Endothelial cell of umbilical vein (primary cell): ENCODE results near the gene TRIML2. TPM values are rescaled to one million over a fixed set of nuclear protein-coding genes. Genes with fewer than 3 reads are reported as not detected.

Experiments used
- BruUV-seq: library from RNA; stranded (reverse); fragments of 400-500 nt; replicated peaks from 2 replicates; lab custom pipeline; 2021; lab: Mats Ljungman, UMichigan
- CTCF ChIA-PET: fragments of 300-600, 350-600 bp; sonication (Branson Sonifier 250); formaldehyde crosslinking; loops from one replicate; lab custom pipeline; 2021; ENCODE audit warnings: antibody characterized with exemption, inconsistent platforms; lab: Charles Lee
- POLR2A ChIA-PET: fragments of 300-600, 350-600 bp; sonication (Branson Sonifier 250); formaldehyde crosslinking; loops from one replicate; lab custom pipeline; 2021; ENCODE audit warnings: antibody characterized with exemption, inconsistent platforms; lab: Charles Lee
- DNase-seq: peaks from one replicate; pipeline ENCODE4 v3.0.0-alpha.2; 2011; ENCODE audit warnings: low read depth, low spot score
- FAIRE-seq: peaks from 2 replicates; lab custom pipeline; 2011; peaks lifted over from hg19 to GRCh38; lab: Jason Lieb, UNC
- H2AFZ ChIP-seq: 2 replicates; pipeline ENCODE4 v1.6.0; 2012; ENCODE audit warnings: low read depth, low read length, control low read depth, inconsistent platforms
- H3K27ac ChIP-seq: 2 replicates; pipeline ENCODE4 v1.5.1; 2011; ENCODE audit warnings: low read depth, mild to moderate bottlenecking, control low read depth, low read length, moderate library complexity; ENCODE audit not compliant: insufficient read depth
- H3K27me3 ChIP-seq, 2 experiments: 2 replicates each; pipeline versions ENCODE4 v1.6.0 to v1.6.1; 2011; ENCODE audit warnings: low read length in 2 of 2, mixed read lengths in 1 of 2; ENCODE audit not compliant: control insufficient read depth in 2 of 2, insufficient read depth in 2 of 2
- H3K36me3 ChIP-seq, 2 experiments: 2 replicates in 1 of 2; 3 replicates in 1 of 2; pipeline ENCODE4 v1.5.1; 2011; ENCODE audit warnings: low read length in 2 of 2, mild to moderate bottlenecking in 1 of 2, moderate library complexity in 1 of 2; ENCODE audit not compliant: control insufficient read depth in 2 of 2, insufficient read depth in 2 of 2; ENCODE audit errors: extremely low read depth in 1 of 2
- H3K4me1 ChIP-seq: 3 replicates; pipeline ENCODE4 v1.5.1; 2011; ENCODE audit warnings: mild to moderate bottlenecking, low read length; ENCODE audit not compliant: control insufficient read depth, insufficient read depth; ENCODE audit errors: extremely low read depth
- H3K4me2 ChIP-seq: 2 replicates; pipeline ENCODE4 v1.6.1; 2011; ENCODE audit warnings: low read length, control low read depth, mixed read lengths; ENCODE audit not compliant: insufficient read depth
- H3K4me3 ChIP-seq, 3 experiments: fragments of 200-600 bp in 1 of 3; sonication (generic), shearing (Covaris generic) in 1 of 3; replicated peaks in 1 of 3; 2 replicates each; pipeline ENCODE4 v1.5.1; 2011 to 2016; ENCODE audit warnings: control low read depth in 3 of 3, low read length in 3 of 3, mild to moderate bottlenecking in 2 of 3, inconsistent platforms in 1 of 3, low read depth in 1 of 3, moderate library complexity in 1 of 3; ENCODE audit not compliant: insufficient read depth in 1 of 3
- H3K79me2 ChIP-seq: 2 replicates; pipeline ENCODE4 v1.6.0; 2012; ENCODE audit warnings: low read length, inconsistent platforms; ENCODE audit not compliant: control insufficient read depth, insufficient read depth
- H3K9ac ChIP-seq: replicated peaks from 2 replicates; pipeline ENCODE3; 2011; ENCODE audit warnings: low read length, control low read depth; ENCODE audit not compliant: insufficient read depth; ENCODE audit errors: extremely low read depth
- H3K9me1 ChIP-seq: replicated peaks from 3 replicates; pipeline ENCODE4 v1.6.0; 2011; ENCODE audit warnings: mild to moderate bottlenecking, low read length; ENCODE audit not compliant: control insufficient read depth, insufficient read depth; ENCODE audit errors: extremely low read depth
- H3K9me3 ChIP-seq: replicated peaks from 2 replicates; pipeline ENCODE4 v1.5.1; 2012; ENCODE audit warnings: low read length, inconsistent platforms; ENCODE audit not compliant: control insufficient read depth, insufficient read depth
- H4K20me1 ChIP-seq: replicated peaks from 2 replicates; pipeline ENCODE3; 2011; ENCODE audit warnings: mild to moderate bottlenecking, low read length; ENCODE audit not compliant: control insufficient read depth, insufficient read depth; ENCODE audit errors: extremely low read depth
- CTCF ChIP-seq, 2 donors: IDR thresholded peaks; 1 replicate in 1 of 2; 2 replicates in 1 of 2; pipeline ENCODE4 v1.5.1; 2011; ENCODE audit warnings: low read length in 2 of 2, mild to moderate bottlenecking in 2 of 2, moderate library complexity in 2 of 2, control low read depth in 1 of 2, inconsistent platforms in 1 of 2, low read depth in 1 of 2; ENCODE audit not compliant: insufficient read depth in 1 of 2; ENCODE audit errors: extremely low read depth in 1 of 2
- EZH2 ChIP-seq: IDR thresholded peaks from 2 replicates; pipeline ENCODE4 v1.6.1; 2012; ENCODE audit warnings: borderline replicate concordance, low read depth, mild to moderate bottlenecking, moderate library complexity, low read length, inconsistent platforms; ENCODE audit not compliant: severe bottlenecking
- FOS ChIP-seq: IDR thresholded peaks from 2 replicates; pipeline ENCODE4 v1.6.1; 2011; ENCODE audit warnings: mild to moderate bottlenecking, low read length, moderate library complexity, borderline replicate concordance; ENCODE audit not compliant: insufficient read depth
- GATA2 ChIP-seq: IDR thresholded peaks from 2 replicates; pipeline ENCODE4 v1.7.0; 2011; ENCODE audit warnings: low read depth, mild to moderate bottlenecking, moderate library complexity, mixed read lengths, low read length; ENCODE audit not compliant: insufficient read length, insufficient read depth
- JUN ChIP-seq: IDR thresholded peaks from 2 replicates; pipeline ENCODE4 v1.6.1; 2011; ENCODE audit warnings: borderline replicate concordance, low read depth; ENCODE audit not compliant: insufficient read length, insufficient read depth
- MAX ChIP-seq: IDR thresholded peaks from 2 replicates; pipeline ENCODE4 v1.6.1; 2011; ENCODE audit not compliant: insufficient read depth, insufficient read length
- MYC ChIP-seq: IDR thresholded peaks from one replicate; pipeline ENCODE4 v1.6.1; 2011; ENCODE audit warnings: mild to moderate bottlenecking, low read depth, low read length
- POLR2A ChIP-seq: IDR thresholded peaks from 2 replicates; pipeline ENCODE4 v1.6.1; 2012; ENCODE audit warnings: low read depth, mild to moderate bottlenecking, control low read depth, low read length
- POLR2AphosphoS5 ChIP-seq: IDR thresholded peaks from 2 replicates; pipeline ENCODE4 v1.6.1; 2012; ENCODE audit warnings: low read depth, mild to moderate bottlenecking, control low read depth, low read length, moderate library complexity; ENCODE audit not compliant: insufficient read depth
- dilution Hi-C: fragments of 300-500 bp; cut with MboI; formaldehyde crosslinking; loops from one replicate; pipeline ENCODE4 v1.15.0; 2019; ENCODE audit warnings: low sequenced_read_pairs; ENCODE audit not compliant: extremely low pct_ligation_motif_present
- intact Hi-C: fragments of 100-400 bp; cut with micrococcal nuclease; formaldehyde crosslinking; loops from one replicate; pipeline ENCODE4 v1.10.0; 2022
- polyA plus RNA-seq, 4 experiments: library from polyadenylated mRNA; depleted of rRNA in 3 of 4; stranded (reverse) in 3 of 4; unstranded in 1 of 4; fragments of >200 nt; gene quantifications; 2 replicates each; pipeline versions ENCODE4 v1.2.1 to v1.2.3, GENCODE V29; 2011 to 2012; ENCODE audit warnings: missing spikeins in 1 of 4
- total RNA-seq: library from RNA; stranded (reverse); gene quantifications from 2 replicates; pipeline ENCODE4 v1.2.3, GENCODE V29; 2021

Gene TRIML2
- total and polyA plus RNA-seq, 2 donors (not counting 3 experiments of a cell fraction or from before 2014, with no cell fraction given), result 0.15 TPM; not detected in 1

- H3K9me1 ChIP-seq, result no peaks in the 10 kb centered on the region
- intact Hi-C loops (no loop called here), dilution Hi-C loops (no loop called here)
- H2AFZ ChIP-seq, result no peak overlapping the region
- DNase-seq, result no peak
- no peaks in the 10 kb centered on the region for H3K79me2 ChIP-seq
- no peak overlapping the region for H3K9ac ChIP-seq
- TF ChIP-seq FOS (no peak), CTCF (IDR thresholded peaks at IDR 0.05; ENCODE audit: extremely low read depth in 1 of 2, insufficient read depth in 1 of 2, low read depth in 1 of 2, low read length in 2 of 2) (no peak), POLR2AphosphoS5 (no peak), JUN (no peak), EZH2 (no peak), MYC (no peak), GATA2 (no peak), POLR2A (no peak), MAX (no peak)
- ChIA-PET POLR2A (no interaction called here), CTCF (no interaction called here)
- peaks cover 4% of the 10 kb centered on the region for H3K9me3 ChIP-seq
- no peak overlapping the region for H3K4me2 ChIP-seq
- H3K4me1 ChIP-seq, result no peaks in the 10 kb centered on the region
- H4K20me1 ChIP-seq, result no peaks in the 10 kb centered on the region
- no peaks in the 10 kb centered on the region for H3K27me3 ChIP-seq
- no peak overlapping the region for H3K27ac ChIP-seq
- FAIRE-seq, result no peak
- no peaks in the 10 kb centered on the region for H3K36me3 ChIP-seq
- no TSS peak for BruUV-seq
- no peak overlapping the region for H3K4me3 ChIP-seq
Measured at GRCh38 chr4:188132232-188132631, 22.8 kb upstream of the TRIML2 start.
